Right lobe of liver (tissue), 6 donors: ENCODE data around the gene B9D1. TPM values are rescaled to one million over a fixed set of nuclear protein-coding genes. Genes with fewer than 3 reads are reported as not detected.

Source experiments
- ATAC-seq, 4 donors: fragments of 200-7000 bp; cut with Tn5 transposase; one replicate each; pipeline ENCODE4 v1.9.1; 2020; ENCODE audit warnings: mild to moderate bottlenecking in 4 of 4, moderate library complexity in 4 of 4
- DNase-seq, 3 donors: peaks; one replicate each; pipeline ENCODE4 v3.0.0-alpha.2; 2020
- H3K27ac ChIP-seq, 3 donors: fragments of 200-600 bp; one replicate each; pipeline ENCODE4 v1.8.0; 2022
- H3K27me3 ChIP-seq, 2 donors: fragments of 200-600 bp; one replicate each; pipeline ENCODE4 v1.8.0; 2022
- H3K36me3 ChIP-seq, 4 donors: fragments of 200-600 bp; sonication (generic) in 1 of 4; one replicate each; pipeline versions ENCODE4 v1.5.1 to v1.8.0; 2017 to 2022; ENCODE audit warnings: control low read depth in 1 of 4
- H3K4me1 ChIP-seq, 4 donors: fragments of 200-600 bp; sonication (generic) in 1 of 4; one replicate each; pipeline versions ENCODE4 v1.5.1 to v1.8.0; 2017 to 2022; ENCODE audit warnings: control low read depth in 1 of 4
- H3K4me3 ChIP-seq, 3 donors: fragments of 200-600 bp; one replicate each; pipeline ENCODE4 v1.8.0; 2022
- H3K9me3 ChIP-seq, 4 donors: fragments of 200-600 bp; sonication (generic) in 1 of 4; one replicate each; pipeline versions ENCODE4 v1.5.1 to v1.8.0; 2017 to 2022; ENCODE audit warnings: control low read depth in 1 of 4
- POLR2A ChIP-seq: fragments of 450-650 bp; IDR thresholded peaks from one replicate; pipeline ENCODE4 v1.6.1; 2017; ENCODE audit warnings: antibody characterized with exemption, mild to moderate bottlenecking
- WGBS: methylation state at CpG from one replicate; pipeline ENCODE4 v1.1.6; 2018; ENCODE audit warnings: low coverage, low lambda C conversion rate; ENCODE audit not compliant: insufficient coverage; ENCODE audit errors: missing lambda C conversion rate; 5-methylcytosine and 5-hydroxymethylcytosine counted together
- intact Hi-C, 2 donors: fragments of 100-400 bp; cut with DNase I; formaldehyde crosslinking; loops; one replicate each; pipeline versions ENCODE4 v1.11.2 to v1.14.1; 2022
- total RNA-seq, 6 experiments: library from RNA; depleted of rRNA in 2 of 6; stranded (reverse); fragments of >200 nt in 2 of 6; fragmentation: NEBNext Ultra II Directional in 3 of 6; extraction: Animal tissue kit (Norgen Biotek cat#: 25700) in 3 of 6; gene quantifications; one replicate each; pipeline versions ENCODE4 v1.1.0 to v1.2.4, GENCODE V29; 2016 to 2023
- TF ChIP-seq, protein P1 (sequence below), 4 donors: fragments of 200-600 bp in 3 of 4; fragments of 450-650 bp in 1 of 4; IDR thresholded peaks; one replicate each; pipeline versions ENCODE4 v1.5.1 to v1.8.0; 2016 to 2022; ENCODE audit warnings: antibody characterized with exemption in 4 of 4, mild to moderate bottlenecking in 2 of 4
- donor health status: DM: no; HTN: yes; CAD: no.
- donor health status: DM: no; HTN: no; CAD: no.
- donor health status: DM: no; HTN: no; CAD: no.
- donor health status: DM: no; HTN: yes; CAD: no.
- donor health status: DM: no; HTN: yes; CAD: no.

The B9D1 gene
- total RNA-seq, 6 experiments from 2014 or later, result 2.3 to 27.9 (median 5.7) TPM

DNA sequence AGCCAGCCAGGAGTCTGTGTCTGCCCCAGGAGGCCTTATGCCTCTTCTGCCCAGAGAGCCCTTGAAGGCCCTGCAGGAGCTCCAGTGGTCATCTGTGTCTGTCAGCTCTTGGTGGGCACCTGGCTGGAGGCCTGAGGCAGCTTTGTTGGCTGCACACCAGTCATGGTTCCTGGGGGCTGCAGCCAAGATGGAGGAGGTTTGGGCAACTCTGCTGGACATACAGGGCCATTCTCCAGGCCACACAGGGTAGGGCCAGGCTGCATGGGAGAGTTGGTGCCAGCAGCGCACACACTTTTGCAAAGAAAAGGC, 29.4 kb downstream of the B9D1 start:
- Histone ChIP-seq H3K27me3 (no peaks in the 10 kb centered on the region), H3K9me3 (no peaks in the 10 kb centered on the region), H3K4me3 (no peak overlapping the region), H3K36me3 (no peaks in the 10 kb centered on the region), H3K4me1 (peaks cover 0 to 15% (median 8%) of the 10 kb centered on the region in 4 donors), H3K27ac (no peak overlapping the region)
- intact Hi-C loops, result no loop called here
- DNase-seq, result peak in 1 of 3 donors; percentile 31
- no peak for ATAC-seq
- WGBS, result 100% methylated on average over 1 of the region's 1 CpG
- TF ChIP-seq, protein P1, sequence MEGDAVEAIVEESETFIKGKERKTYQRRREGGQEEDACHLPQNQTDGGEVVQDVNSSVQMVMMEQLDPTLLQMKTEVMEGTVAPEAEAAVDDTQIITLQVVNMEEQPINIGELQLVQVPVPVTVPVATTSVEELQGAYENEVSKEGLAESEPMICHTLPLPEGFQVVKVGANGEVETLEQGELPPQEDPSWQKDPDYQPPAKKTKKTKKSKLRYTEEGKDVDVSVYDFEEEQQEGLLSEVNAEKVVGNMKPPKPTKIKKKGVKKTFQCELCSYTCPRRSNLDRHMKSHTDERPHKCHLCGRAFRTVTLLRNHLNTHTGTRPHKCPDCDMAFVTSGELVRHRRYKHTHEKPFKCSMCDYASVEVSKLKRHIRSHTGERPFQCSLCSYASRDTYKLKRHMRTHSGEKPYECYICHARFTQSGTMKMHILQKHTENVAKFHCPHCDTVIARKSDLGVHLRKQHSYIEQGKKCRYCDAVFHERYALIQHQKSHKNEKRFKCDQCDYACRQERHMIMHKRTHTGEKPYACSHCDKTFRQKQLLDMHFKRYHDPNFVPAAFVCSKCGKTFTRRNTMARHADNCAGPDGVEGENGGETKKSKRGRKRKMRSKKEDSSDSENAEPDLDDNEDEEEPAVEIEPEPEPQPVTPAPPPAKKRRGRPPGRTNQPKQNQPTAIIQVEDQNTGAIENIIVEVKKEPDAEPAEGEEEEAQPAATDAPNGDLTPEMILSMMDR (IDR thresholded peaks at IDR 0.05), result no peak
- no peak for TF ChIP-seq POLR2A

DNA sequence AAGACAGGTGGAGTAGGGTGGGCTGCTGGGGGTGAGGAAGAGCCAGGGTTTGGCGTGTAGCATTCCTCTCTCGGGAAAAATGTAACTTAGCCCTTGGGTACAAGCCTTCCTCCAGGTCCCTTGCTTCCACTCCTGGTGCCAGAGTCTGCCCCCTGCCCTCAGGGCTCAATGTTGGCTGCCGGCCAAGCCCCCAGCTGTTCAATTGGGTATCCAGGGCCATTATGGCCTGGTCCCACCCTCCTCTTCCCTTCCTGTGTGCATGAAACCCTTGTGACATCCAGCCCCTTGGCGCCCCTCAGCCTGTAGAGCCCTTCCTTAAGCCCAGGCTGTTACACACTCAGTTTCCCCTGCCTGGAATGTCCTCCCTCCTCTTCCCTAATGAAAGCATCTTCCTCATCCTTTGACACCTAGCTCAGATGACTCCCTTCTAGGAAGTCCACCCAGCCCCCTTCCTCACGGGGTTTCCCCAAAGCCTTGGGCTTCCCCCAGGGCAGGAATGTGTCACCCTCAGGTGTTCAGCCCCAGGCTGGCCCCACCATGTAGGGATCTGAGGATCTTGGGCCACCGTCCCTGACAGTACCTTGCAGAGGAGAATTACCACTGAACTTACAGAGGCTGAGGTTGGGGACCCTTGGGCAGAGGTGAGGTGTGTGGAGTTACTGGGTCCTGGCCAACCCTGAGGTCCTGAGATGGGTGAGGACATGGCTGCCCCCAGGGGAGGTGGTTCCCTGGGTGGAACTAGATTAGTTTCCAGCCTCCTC, 30.0 kb downstream of the B9D1 start:
- ATAC-seq, result no peak
- intact Hi-C loops, result no loop called here
- Histone ChIP-seq H3K4me3 (no peak overlapping the region), H3K9me3 (no peaks in the 10 kb centered on the region), H3K27me3 (no peaks in the 10 kb centered on the region), H3K27ac (no peak overlapping the region), H3K36me3 (no peaks in the 10 kb centered on the region), H3K4me1 (peaks cover 0 to 15% (median 8%) of the 10 kb centered on the region in 4 donors)
- no peak for TF ChIP-seq POLR2A
- TF ChIP-seq, protein P1 (IDR thresholded peaks at IDR 0.05), result no peak
- DNase-seq, result peak in 1 of 3 donors; percentile 41
- no CpG with 5 or more reads among the region's 6 CpGs for WGBS

DNA sequence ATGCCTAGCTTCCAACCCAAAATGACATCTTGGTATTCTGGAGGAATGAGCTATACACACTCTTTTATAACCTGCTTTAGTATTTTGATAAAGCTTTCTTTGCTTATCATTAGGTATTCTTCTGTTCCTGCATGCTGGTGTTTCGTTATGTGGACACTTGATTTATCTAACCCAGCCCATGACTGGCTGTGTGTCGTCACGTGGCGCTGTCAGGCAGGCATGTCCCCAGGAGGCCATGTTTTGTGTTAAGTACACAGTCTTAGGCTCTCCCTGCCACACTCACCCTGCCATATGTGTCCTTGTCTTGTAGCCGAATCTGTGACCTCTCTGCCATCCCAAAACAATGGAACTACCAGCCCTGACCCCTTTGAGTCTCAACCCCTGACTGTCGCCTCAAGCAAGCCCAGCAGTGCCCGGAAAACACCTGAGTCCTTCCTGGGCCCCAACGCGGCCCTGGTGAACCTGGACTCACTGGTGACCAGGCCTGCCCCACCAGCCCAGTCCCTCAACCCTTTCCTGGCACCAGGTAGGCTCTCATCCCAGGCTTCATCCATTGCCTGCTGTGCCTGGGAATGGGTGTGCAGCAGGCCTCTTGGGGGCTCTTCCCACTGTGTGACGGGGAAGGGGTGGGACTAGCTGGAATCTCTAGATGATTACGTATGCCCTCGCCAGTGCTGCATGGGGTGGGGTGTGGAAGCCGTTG, 30.8 kb downstream of the B9D1 start:
- Histone ChIP-seq H3K9me3 (no peaks in the 10 kb centered on the region), H3K4me1 (peaks cover 0 to 12% (median 6%) of the 10 kb centered on the region in 4 donors), H3K36me3 (no peaks in the 10 kb centered on the region), H3K27me3 (no peaks in the 10 kb centered on the region), H3K4me3 (no peak overlapping the region), H3K27ac (no peak overlapping the region)
- intact Hi-C loops, result no loop called here
- TF ChIP-seq, protein P1 (IDR thresholded peaks at IDR 0.05), result no peak
- TF ChIP-seq POLR2A, result no peak
- DNase-seq (no peak), ATAC-seq (no peak)
- 85% methylated on average over 2 of the region's 13 CpGs for WGBS

DNA sequence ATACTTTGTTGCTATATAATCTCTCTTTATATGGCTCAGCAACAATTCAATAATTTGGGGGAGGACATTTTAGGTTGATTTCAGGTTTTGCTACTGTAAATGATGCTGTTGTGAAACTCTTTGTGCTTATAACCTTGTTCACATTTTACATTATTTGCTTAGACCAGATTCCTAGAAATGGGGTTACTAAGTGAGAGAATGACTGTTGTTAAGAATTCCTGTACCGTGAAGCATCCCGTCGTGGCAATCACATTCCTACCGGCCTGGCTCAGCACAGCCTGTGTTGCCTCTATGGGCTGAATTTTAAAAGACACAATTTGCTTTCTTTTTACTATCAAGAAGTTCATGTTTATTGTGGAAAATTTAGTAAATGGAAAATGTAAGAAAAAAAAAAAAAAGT, 31.4 kb downstream of the B9D1 start:
- H3K27ac ChIP-seq, result no peak overlapping the region
- intact Hi-C loops, result no loop called here
- 80% methylated on average over 4 of the region's 4 CpGs for WGBS
- H3K9me3 ChIP-seq, result no peaks in the 10 kb centered on the region
- no peak for TF ChIP-seq POLR2A
- TF ChIP-seq, protein P1 (IDR thresholded peaks at IDR 0.05), result no peak
- peaks cover 0 to 7% (median 3%) of the 10 kb centered on the region in 4 donors for H3K4me1 ChIP-seq
- ATAC-seq, result no peak
- no peaks in the 10 kb centered on the region for H3K36me3 ChIP-seq
- DNase-seq, result no peak
- no peak overlapping the region for H3K4me3 ChIP-seq
- no peaks in the 10 kb centered on the region for H3K27me3 ChIP-seq
